ENCODE data around the gene OOSP3. TPM values are rescaled to one million over a fixed set of nuclear protein-coding genes. Genes with fewer than 3 reads are reported as not detected.

Gene OOSP3
- total RNA-seq, 1 experiment from 2014 or later = not detected

GRCh38 chr11:59857439-59858434 is 20.8 kb upstream of the OOSP3 start:
- peak in 1 of 2 experiments; percentile 32 for DNase-seq
- peaks cover 27% of the 10 kb centered on the region for H3K4me1 Mint-ChIP-seq (ENCODE audit: low read depth, unreplicated experiment)
- TF ChIP-seq CTCF (IDR thresholded peaks at IDR 0.05; ENCODE audit: insufficient read depth in 1 of 2, low read depth in 1 of 2, low read length in 1 of 2, severe bottlenecking in 1 of 2, unreplicated experiment in 1 of 2) = no peak
- intact Hi-C loops (cut with micrococcal nuclease; ENCODE audit: unreplicated experiment) = no loop called here
- H3K36me3 Mint-ChIP-seq (ENCODE audit: insufficient read depth, unreplicated experiment) = peaks cover 5% of the 10 kb centered on the region
- H3K27me3 ChIP-seq (replicated peaks; ENCODE audit: control insufficient read depth, insufficient read depth, low read length) = no peaks in the 10 kb centered on the region
- H3K36me3 ChIP-seq (ENCODE audit: control insufficient read depth, insufficient read depth, low read length) = no peaks in the 10 kb centered on the region
- H3K4me3 ChIP-seq (ENCODE audit: low read depth, low read length) = no peak overlapping the region
- no peaks in the 10 kb centered on the region for H3K27me3 Mint-ChIP-seq (ENCODE audit: insufficient read depth, unreplicated experiment)
- POLR2A ChIA-PET = no interaction called here
- CTCF ChIA-PET = no interaction called here
- H3K4me1 ChIP-seq = peaks cover 17% of the 10 kb centered on the region
- H3K9me3 Mint-ChIP-seq (ENCODE audit: unreplicated experiment) = peaks cover 10% of the 10 kb centered on the region
- no peaks in the 10 kb centered on the region for H3K9me3 ChIP-seq
- peak overlapping the region; percentile 43 for H3K27ac Mint-ChIP-seq (ENCODE audit: unreplicated experiment)
- BruUV-seq (replicated peaks) = no TSS peak
- H3K4me3 Mint-ChIP-seq (ENCODE audit: unreplicated experiment) = no peak overlapping the region

GRCh38 chr11:59859673-59860072 is 18.9 kb upstream of the OOSP3 start:
- Histone ChIP-seq H3K4me1 (peaks cover 17% of the 10 kb centered on the region), H3K27me3 (replicated peaks; ENCODE audit: control insufficient read depth, insufficient read depth, low read length) (no peaks in the 10 kb centered on the region), H3K36me3 (ENCODE audit: control insufficient read depth, insufficient read depth, low read length) (no peaks in the 10 kb centered on the region), H3K4me3 (ENCODE audit: low read depth, low read length) (no peak overlapping the region), H3K9me3 (no peaks in the 10 kb centered on the region)
- ChIA-PET CTCF (no interaction called here), POLR2A (no interaction called here)
- Mint-ChIP-seq H3K9me3 (ENCODE audit: unreplicated experiment) (peaks cover 10% of the 10 kb centered on the region), H3K4me1 (ENCODE audit: low read depth, unreplicated experiment) (peaks cover 27% of the 10 kb centered on the region), H3K36me3 (ENCODE audit: insufficient read depth, unreplicated experiment) (peaks cover 5% of the 10 kb centered on the region), H3K27ac (ENCODE audit: unreplicated experiment) (no peak overlapping the region), H3K27me3 (ENCODE audit: insufficient read depth, unreplicated experiment) (no peaks in the 10 kb centered on the region), H3K4me3 (ENCODE audit: unreplicated experiment) (no peak overlapping the region)
- DNase-seq = no peak
- TF ChIP-seq CTCF (IDR thresholded peaks at IDR 0.05; ENCODE audit: insufficient read depth in 1 of 2, low read depth in 1 of 2, low read length in 1 of 2, severe bottlenecking in 1 of 2, unreplicated experiment in 1 of 2) = no peak
- no TSS peak for BruUV-seq (replicated peaks)
- intact Hi-C loops (cut with micrococcal nuclease; ENCODE audit: unreplicated experiment) = no loop called here

- CTCF ChIA-PET = no interaction called here
- POLR2A ChIA-PET = no interaction called here
- Mint-ChIP-seq H3K4me1 (ENCODE audit: low read depth, unreplicated experiment) (peaks cover 14% of the 10 kb centered on the region), H3K36me3 (ENCODE audit: insufficient read depth, unreplicated experiment) (peaks cover 5% of the 10 kb centered on the region), H3K27ac (ENCODE audit: unreplicated experiment) (no peak overlapping the region), H3K4me3 (ENCODE audit: unreplicated experiment) (no peak overlapping the region), H3K9me3 (ENCODE audit: unreplicated experiment) (peaks cover 22% of the 10 kb centered on the region), H3K27me3 (ENCODE audit: insufficient read depth, unreplicated experiment) (no peaks in the 10 kb centered on the region)
- H3K36me3 ChIP-seq (ENCODE audit: control insufficient read depth, insufficient read depth, low read length) = no peaks in the 10 kb centered on the region
- H3K4me1 ChIP-seq = peaks cover 12% of the 10 kb centered on the region
- BruUV-seq (replicated peaks) = no TSS peak
- H3K9me3 ChIP-seq = no peaks in the 10 kb centered on the region
- H3K27me3 ChIP-seq (replicated peaks; ENCODE audit: control insufficient read depth, insufficient read depth, low read length) = no peaks in the 10 kb centered on the region
- no peak for DNase-seq
- intact Hi-C loops (cut with micrococcal nuclease; ENCODE audit: unreplicated experiment) = no loop called here
- no peak overlapping the region for H3K4me3 ChIP-seq (ENCODE audit: low read depth, low read length)
- TF ChIP-seq CTCF (IDR thresholded peaks at IDR 0.05; ENCODE audit: insufficient read depth in 1 of 2, low read depth in 1 of 2, low read length in 1 of 2, severe bottlenecking in 1 of 2, unreplicated experiment in 1 of 2) = no peak
These were observed 16.3 kb upstream of the OOSP3 start for GRCh38 chr11:59862252-59862651.

Measured in Caco-2 (cell line).